Adrenal gland (tissue), 12 donors: ENCODE measurements around the gene CST9L. TPM values are rescaled to one million over a fixed set of nuclear protein-coding genes. Genes with fewer than 3 reads are reported as not detected.

Experiments used
- DNase-seq, 7 donors: peaks; one replicate each; pipeline ENCODE4 v3.0.0-alpha.2; 2019 to 2020
- H3K27ac ChIP-seq, 5 donors: fragments of 200-600 bp; sonication (generic) in 4 of 5; 1 replicate in 3 of 5; 2 replicates in 2 of 5; pipeline versions ENCODE4 v1.5.1 to v1.8.0; 2016 to 2020; ENCODE audit warnings: mild to moderate bottlenecking in 1 of 5
- H3K27me3 ChIP-seq: fragments of 200-600 bp; 2 replicates; pipeline ENCODE4 v1.8.0; 2021
- H3K36me3 ChIP-seq, 2 donors: fragments of 200-600 bp; replicated peaks in 1 of 2; 1 replicate in 1 of 2; 2 replicates in 1 of 2; pipeline versions ENCODE4 v1.5.1 to v1.8.0; 2018 to 2022
- H3K4me1 ChIP-seq, 2 donors: fragments of 200-600 bp; replicated peaks in 1 of 2; 1 replicate in 1 of 2; 2 replicates in 1 of 2; pipeline versions ENCODE4 v1.5.1 to v1.8.0; 2018 to 2021
- H3K4me3 ChIP-seq, 4 donors: fragments of 200-600 bp; sonication (generic) in 3 of 4; one replicate each; pipeline ENCODE4 v1.5.1; 2016 to 2018
- H3K9me3 ChIP-seq, 3 donors: fragments of 200-600 bp; sonication (generic) in 1 of 3; replicated peaks in 1 of 3; 1 replicate in 2 of 3; 2 replicates in 1 of 3; pipeline versions ENCODE4 v1.5.1 to v1.8.0; 2016 to 2021
- CTCF ChIP-seq, 6 experiments: fragments of 450-650 bp in 4 of 6; fragments of 200-600 bp in 2 of 6; sonication (generic) in 1 of 6; IDR thresholded peaks; 1 replicate in 5 of 6; 2 replicates in 1 of 6; pipeline versions ENCODE4 v1.5.1 to v1.8.0; 2016 to 2021; ENCODE audit warnings: antibody characterized with exemption in 6 of 6, mild to moderate bottlenecking in 2 of 6, moderate library complexity in 1 of 6
- POLR2A ChIP-seq, 2 donors: fragments of 450-650 bp; IDR thresholded peaks; one replicate each; pipeline ENCODE4 v1.6.1; 2017; ENCODE audit warnings: antibody characterized with exemption in 2 of 2, mild to moderate bottlenecking in 2 of 2, moderate library complexity in 1 of 2
- WGBS, 4 donors: extraction: QIAGEN DNeasy Blood & Tissue Kit in 2 of 4; methylation state at CpG; one replicate each; pipeline versions ENCODE4 v1.1.5 to v1.1.7; 2013 to 2017; 5-methylcytosine and 5-hydroxymethylcytosine counted together
- intact Hi-C, 2 donors: fragments of 100-400 bp; cut with DNase I; formaldehyde crosslinking; loops; one replicate each; pipeline versions ENCODE4 v1.14.1 to v1.15.0; 2022 to 2023
- polyA plus RNA-seq, 3 donors: library from polyadenylated mRNA; stranded (reverse); fragments of 200-250 nt in 2 of 3; fragments of 350-450 nt in 1 of 3; fragmentation: Illumina TruSeq in 1 of 3; extraction: RNeasy Lipid Tissue Mini Kit (QIAGEN cat#74804) in 1 of 3; gene quantifications; one replicate each; pipeline ENCODE4 v1.2.3, GENCODE V29; 2013 to 2014
- total RNA-seq, 9 donors: library from RNA; depleted of rRNA in 4 of 9; stranded (reverse); fragments of >200 nt in 4 of 9; fragments of 120-200 nt in 1 of 9; fragmentation: NEBNext Ultra II Directional in 1 of 9; extraction: Animal tissue kit (Norgen Biotek cat#: 25700) in 1 of 9; gene quantifications; one replicate each; pipeline versions ENCODE4 v1.1.0 to v1.2.4, GENCODE V29; 2013 to 2023
- donor health status: healthy with polysubstance abuse.
- donor health status: Bipolar disorder and iron deficiency.
- donor health status: DM: yes; HTN: yes; CAD: no.
- donor health status: DM: no; HTN: no; CAD: no.
- donor health status: DM: no; HTN: no; CAD: no.
- donor health status: DM: yes; HTN: yes; CAD: no.

Gene CST9L
- total and polyA plus RNA-seq, 12 donors, result not detected

GRCh38 chr20:23550227-23550626 is 18.1 kb downstream of the CST9L start:
- intact Hi-C loops, result no loop called here
- DNase-seq, result no peak
- Histone ChIP-seq H3K27ac (no peak overlapping the region), H3K4me3 (no peak overlapping the region), H3K4me1 (no peaks in the 10 kb centered on the region), H3K36me3 (no peaks in the 10 kb centered on the region), H3K27me3 (peaks cover 4% of the 10 kb centered on the region), H3K9me3 (no peaks in the 10 kb centered on the region)
- TF ChIP-seq CTCF (IDR thresholded peaks at IDR 0.05), result no peak
- no peak for TF ChIP-seq POLR2A (IDR thresholded peaks at IDR 0.05)
- WGBS, 4 donors, result 73 to 85% (median 74%) methylated on average over 4 of the region's 4 CpGs

DNA sequence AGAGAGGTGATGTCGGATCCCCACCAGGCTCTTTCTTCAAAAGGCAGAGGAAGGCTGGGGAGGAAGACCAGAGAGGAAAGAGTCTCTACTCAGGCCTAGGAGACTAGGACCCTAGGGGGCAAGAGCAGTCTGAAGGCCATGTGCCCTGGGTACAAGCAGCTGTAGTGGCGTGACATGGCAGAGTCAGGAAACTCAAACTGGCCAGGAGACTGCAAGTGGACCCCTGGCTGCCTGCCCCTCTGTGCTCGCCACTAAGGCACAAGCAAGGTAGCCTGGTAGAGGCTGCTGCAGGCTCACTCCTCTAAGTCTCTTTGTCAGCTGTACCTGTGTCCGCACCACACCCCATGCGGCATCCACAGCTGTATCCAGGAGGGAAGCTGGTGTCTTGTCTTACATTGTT is 19.9 kb downstream of the CST9L start:
- TF ChIP-seq POLR2A (IDR thresholded peaks at IDR 0.05) (no peak), CTCF (IDR thresholded peaks at IDR 0.05) (no peak)
- Histone ChIP-seq H3K27ac (no peak overlapping the region), H3K4me1 (no peaks in the 10 kb centered on the region), H3K9me3 (no peaks in the 10 kb centered on the region), H3K27me3 (peaks cover 4% of the 10 kb centered on the region), H3K36me3 (no peaks in the 10 kb centered on the region), H3K4me3 (no peak overlapping the region)
- intact Hi-C loops, result no loop called here
- DNase-seq, result no peak
- 61 to 76% (median 69%) methylated on average over 4 to 5 of the region's 5 CpGs for WGBS, 4 donors

- Histone ChIP-seq H3K4me3 (no peak overlapping the region), H3K4me1 (no peaks in the 10 kb centered on the region), H3K27me3 (peaks cover 4% of the 10 kb centered on the region), H3K9me3 (no peaks in the 10 kb centered on the region), H3K36me3 (no peaks in the 10 kb centered on the region), H3K27ac (no peak overlapping the region)
- TF ChIP-seq POLR2A (IDR thresholded peaks at IDR 0.05) (no peak), CTCF (IDR thresholded peaks at IDR 0.05) (no peak)
- WGBS, 4 donors, result 80 to 95% (median 84%) methylated on average over 5 of the region's 5 CpGs
- no peak for DNase-seq
- intact Hi-C loops, result no loop called here
Observed at GRCh38 chr20:23547613-23548012, 20.7 kb downstream of the CST9L start.

- Histone ChIP-seq H3K27me3 (peaks cover 4% of the 10 kb centered on the region), H3K4me1 (no peaks in the 10 kb centered on the region), H3K27ac (no peak overlapping the region), H3K9me3 (no peaks in the 10 kb centered on the region), H3K36me3 (no peaks in the 10 kb centered on the region), H3K4me3 (no peak overlapping the region)
- intact Hi-C loops, result no loop called here
- WGBS, 4 donors, result 81 to 87% (median 85%) methylated on average over 9 to 12 of the region's 12 CpGs
- TF ChIP-seq CTCF (IDR thresholded peaks at IDR 0.05) (no peak), POLR2A (IDR thresholded peaks at IDR 0.05) (no peak)
- no peak for DNase-seq
Observed at GRCh38 chr20:23546435-23547144, 21.7 kb downstream of the CST9L start.
